GM13977 (cell line): ENCODE measurements around the gene ADCY5.

Experiments
- DNase-seq: peaks from one replicate; pipeline ENCODE4 v3.0.0; 2012; ENCODE audit warnings: low spot score
- CTCF ChIP-seq: IDR thresholded peaks from 2 replicates; pipeline ENCODE4 v1.5.1; 2012; ENCODE audit warnings: mild to moderate bottlenecking, control low read depth; ENCODE audit not compliant: insufficient read depth; ENCODE audit errors: extremely low read depth, missing control alignments
- in situ Hi-C: fragments of 300-500 bp; cut with MboI; formaldehyde crosslinking; loops from one replicate; pipeline ENCODE4 v1.12.0; 2022; ENCODE audit warnings: low sequenced_read_pairs, low pct_unique_long_range_greater_than_20kb, mixed read lengths, inconsistent platforms; ENCODE audit not compliant: unreplicated experiment

ADCY5 gene

GRCh38 chr3:123464211-123464610 lies 15.3 kb upstream of the ADCY5 start:
- in situ Hi-C loops = no loop called here
- no peak for TF ChIP-seq CTCF
- DNase-seq = no peak

- DNase-seq = no peak
- no peak for TF ChIP-seq CTCF
- in situ Hi-C loops = no loop called here
These were observed 11.0 kb upstream of the ADCY5 start for GRCh38 chr3:123459862-123460261.

- no peak for DNase-seq
- in situ Hi-C loops = no loop called here
- no peak for TF ChIP-seq CTCF
These were observed 9.4 kb upstream of the ADCY5 start for GRCh38 chr3:123458255-123458654.

GRCh38 chr3:123457841-123458240 lies 9.0 kb upstream of the ADCY5 start:
- DNase-seq = no peak
- TF ChIP-seq CTCF = no peak
- in situ Hi-C loops = no loop called here

- in situ Hi-C loops = no loop called here
- no peak for TF ChIP-seq CTCF
- DNase-seq = no peak
These were observed 4.8 kb upstream of the ADCY5 start for GRCh38 chr3:123453675-123454074.

GRCh38 chr3:123451186-123451585 lies 2.3 kb upstream of the ADCY5 start:
- in situ Hi-C loops = no loop called here
- TF ChIP-seq CTCF = no peak
- DNase-seq = no peak

- no peak for TF ChIP-seq CTCF
- in situ Hi-C loops = no loop called here
- DNase-seq = no peak
These were observed 1.2 kb upstream of the ADCY5 start for GRCh38 chr3:123449997-123450604.
